Upper lobe of left lung (tissue), 4 donors: ENCODE data around the gene IL6.

ENCODE experiments used
- EP300 ChIP-seq, 4 donors: sonication (generic); formaldehyde crosslinking; IDR thresholded peaks; one replicate each; pipeline ENCODE4 v1.5.1; 2017; ENCODE audit warnings: antibody characterized with exemption in 4 of 4, control low read depth in 2 of 4
- POLR2A ChIP-seq, 4 donors: fragments of 450-650 bp; IDR thresholded peaks; one replicate each; pipeline ENCODE4 v1.5.1; 2016 to 2017; ENCODE audit warnings: antibody characterized with exemption in 4 of 4, mild to moderate bottlenecking in 2 of 4
- POLR2AphosphoS5 ChIP-seq, 2 donors: sonication (generic); formaldehyde crosslinking; IDR thresholded peaks; one replicate each; pipeline ENCODE4 v1.5.1; 2017; ENCODE audit warnings: antibody characterized with exemption in 2 of 2
- TF ChIP-seq, protein P1 (sequence below), 6 experiments: fragments of 450-650 bp in 4 of 6; fragments of 200-600 bp in 2 of 6; sonication (generic) in 2 of 6; IDR thresholded peaks; one replicate each; pipeline ENCODE4 v1.5.1; 2016 to 2019; ENCODE audit warnings: antibody characterized with exemption in 6 of 6

- TF ChIP-seq EP300 (IDR thresholded peaks at IDR 0.05) (no peak), POLR2AphosphoS5 (IDR thresholded peaks at IDR 0.05) (no peak), POLR2A (IDR thresholded peaks at IDR 0.05) (no peak)
- TF ChIP-seq, protein P1, sequence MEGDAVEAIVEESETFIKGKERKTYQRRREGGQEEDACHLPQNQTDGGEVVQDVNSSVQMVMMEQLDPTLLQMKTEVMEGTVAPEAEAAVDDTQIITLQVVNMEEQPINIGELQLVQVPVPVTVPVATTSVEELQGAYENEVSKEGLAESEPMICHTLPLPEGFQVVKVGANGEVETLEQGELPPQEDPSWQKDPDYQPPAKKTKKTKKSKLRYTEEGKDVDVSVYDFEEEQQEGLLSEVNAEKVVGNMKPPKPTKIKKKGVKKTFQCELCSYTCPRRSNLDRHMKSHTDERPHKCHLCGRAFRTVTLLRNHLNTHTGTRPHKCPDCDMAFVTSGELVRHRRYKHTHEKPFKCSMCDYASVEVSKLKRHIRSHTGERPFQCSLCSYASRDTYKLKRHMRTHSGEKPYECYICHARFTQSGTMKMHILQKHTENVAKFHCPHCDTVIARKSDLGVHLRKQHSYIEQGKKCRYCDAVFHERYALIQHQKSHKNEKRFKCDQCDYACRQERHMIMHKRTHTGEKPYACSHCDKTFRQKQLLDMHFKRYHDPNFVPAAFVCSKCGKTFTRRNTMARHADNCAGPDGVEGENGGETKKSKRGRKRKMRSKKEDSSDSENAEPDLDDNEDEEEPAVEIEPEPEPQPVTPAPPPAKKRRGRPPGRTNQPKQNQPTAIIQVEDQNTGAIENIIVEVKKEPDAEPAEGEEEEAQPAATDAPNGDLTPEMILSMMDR (IDR thresholded peaks at IDR 0.05): no peak
Observed at GRCh38 chr7:22688084-22688483, 38.9 kb upstream of the IL6 start.
